Hepatocyte (in vitro differentiated cells): Measurements from ENCODE around the gene GGA2. TPM values are rescaled to one million over a fixed set of nuclear protein-coding genes. Genes with fewer than 3 reads are reported as not detected.
A peak's percentile ranks its signal among the peaks of the same experiment; 100 is the strongest.

Experiments used
- DNase-seq: peaks from one replicate; pipeline ENCODE4 v3.0.0-alpha.2; 2016; ENCODE audit warnings: low spot score
- H2AFZ ChIP-seq: fragments of 200-600 bp; sonication (generic); 2 replicates; pipeline ENCODE4 v1.6.0; 2016; ENCODE audit warnings: antibody characterized with exemption, mild to moderate bottlenecking
- H3K27ac ChIP-seq: fragments of 200-600 bp; sonication (generic); 2 replicates; pipeline ENCODE4 v1.5.1; 2016; ENCODE audit warnings: mild to moderate bottlenecking
- H3K27me3 ChIP-seq: fragments of 200-600 bp; sonication (generic); 2 replicates; pipeline ENCODE4 v1.6.1; 2016
- H3K36me3 ChIP-seq: fragments of 200-600 bp; sonication (generic); replicated peaks from 2 replicates; pipeline ENCODE4 v1.5.1; 2016; ENCODE audit warnings: low read depth; ENCODE audit not compliant: insufficient read depth
- H3K4me1 ChIP-seq: fragments of 200-600 bp; sonication (generic); 2 replicates; pipeline ENCODE4 v1.5.1; 2016; ENCODE audit warnings: mild to moderate bottlenecking, moderate library complexity; ENCODE audit not compliant: insufficient read depth
- H3K4me2 ChIP-seq: fragments of 200-600 bp; sonication (generic); 2 replicates; pipeline ENCODE4 v1.6.0; 2016
- H3K4me3 ChIP-seq: fragments of 200-600 bp; sonication (generic); 2 replicates; pipeline ENCODE4 v1.5.1; 2016; ENCODE audit warnings: mild to moderate bottlenecking
- H3K79me2 ChIP-seq: fragments of 200-600 bp; sonication (generic); 2 replicates; pipeline ENCODE4 v1.6.0; 2017; ENCODE audit warnings: mild to moderate bottlenecking
- H3K9me2 ChIP-seq: fragments of 200-600 bp; sonication (generic); replicated peaks from 2 replicates; pipeline ENCODE4 v1.6.0; 2017; ENCODE audit warnings: mild to moderate bottlenecking; ENCODE audit not compliant: insufficient read depth
- H3K9me3 ChIP-seq: fragments of 200-600 bp; sonication (generic); 2 replicates; pipeline ENCODE4 v1.5.1; 2016; ENCODE audit warnings: low read depth, mild to moderate bottlenecking
- H4K20me1 ChIP-seq: fragments of 200-600 bp; sonication (generic); 2 replicates; pipeline ENCODE4 v1.6.0; 2016; ENCODE audit warnings: mild to moderate bottlenecking; ENCODE audit not compliant: insufficient read depth, poor library complexity, severe bottlenecking
- EZH2 ChIP-seq: fragments of 200-600 bp; sonication (generic); IDR thresholded peaks from 2 replicates; pipeline ENCODE4 v1.6.1; 2016; ENCODE audit warnings: antibody characterized with exemption, mild to moderate bottlenecking, borderline replicate concordance
- EZH2phosphoT487 ChIP-seq: fragments of 200-600 bp; sonication (generic); IDR thresholded peaks from one replicate; pipeline ENCODE4 v1.6.1; 2018; ENCODE audit warnings: antibody characterized with exemption, mild to moderate bottlenecking, low read depth, moderate library complexity; ENCODE audit not compliant: unreplicated experiment, severe bottlenecking
- WGBS: methylation state at CpG from one replicate; pipeline ENCODE4 v1.1.6; 2016; ENCODE audit warnings: low lambda C conversion rate; ENCODE audit errors: missing lambda C conversion rate; 5-methylcytosine and 5-hydroxymethylcytosine counted together
- polyA plus RNA-seq: library from polyadenylated mRNA; unstranded; fragments of >200 nt; fragmentation: Nextera tagmentation; extraction: Ambion mirVana; gene quantifications from 2 replicates; pipeline ENCODE4 v1.2.1, GENCODE V29; 2016
- total RNA-seq: library from RNA; depleted of rRNA; stranded (reverse); fragments of >200 nt; gene quantifications from 2 replicates; pipeline ENCODE4 v1.2.3, GENCODE V29; 2014
- TF ChIP-seq, protein P1 (sequence below): fragments of 200-600 bp; sonication (generic); IDR thresholded peaks from 2 replicates; pipeline ENCODE4 v1.5.1; 2016; ENCODE audit warnings: antibody characterized with exemption, mild to moderate bottlenecking; ENCODE audit not compliant: poor library complexity

GGA2 gene
- total and polyA plus RNA-seq, 2 experiments from 2014 or later: 42.4 to 73.1 TPM

DNA sequence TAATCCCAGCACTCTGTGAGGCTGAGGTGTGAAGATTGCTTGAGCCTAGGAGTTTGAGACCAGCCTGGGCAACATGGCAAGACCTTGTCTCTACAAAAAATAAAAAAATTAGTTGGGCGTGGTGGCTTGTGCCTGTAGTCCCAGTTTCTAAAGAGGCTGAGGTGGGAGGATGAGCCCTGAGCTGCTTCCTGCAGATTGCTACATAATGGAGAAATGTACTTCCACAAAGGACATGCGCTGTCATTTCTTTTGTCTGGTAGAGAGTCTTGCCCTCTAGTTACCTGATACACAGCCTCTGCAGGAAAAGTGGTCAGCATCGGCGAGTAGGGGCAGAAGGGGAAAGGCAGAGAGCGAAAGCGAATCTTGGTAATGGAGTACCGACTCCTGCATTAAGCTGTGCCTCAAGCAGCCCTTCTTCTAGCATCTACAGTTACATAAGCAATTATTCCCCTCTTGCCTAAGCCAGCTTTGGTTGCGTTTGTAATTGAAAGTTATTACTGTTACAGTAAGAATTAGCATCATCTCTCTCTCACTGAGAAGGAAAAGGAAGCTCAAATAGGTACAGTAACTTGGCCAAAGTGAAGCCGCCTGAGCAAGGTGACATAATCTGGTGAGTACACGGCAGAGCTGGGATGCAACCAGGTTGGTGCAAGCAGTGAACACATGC lies 18.5 kb upstream of the GGA2 start:
- H3K36me3 ChIP-seq: no peaks in the 10 kb centered on the region
- no peak overlapping the region for H3K4me3 ChIP-seq
- 97% methylated on average over 10 of the region's 10 CpGs for WGBS
- H2AFZ ChIP-seq: no peak overlapping the region
- peak overlapping the region; percentile 79 for H3K27ac ChIP-seq
- H3K9me2 ChIP-seq: no peaks in the 10 kb centered on the region
- no peaks in the 10 kb centered on the region for H3K27me3 ChIP-seq
- no peaks in the 10 kb centered on the region for H3K4me1 ChIP-seq
- no peak for TF ChIP-seq EZH2phosphoT487
- no peak for TF ChIP-seq EZH2
- TF ChIP-seq, protein P1, sequence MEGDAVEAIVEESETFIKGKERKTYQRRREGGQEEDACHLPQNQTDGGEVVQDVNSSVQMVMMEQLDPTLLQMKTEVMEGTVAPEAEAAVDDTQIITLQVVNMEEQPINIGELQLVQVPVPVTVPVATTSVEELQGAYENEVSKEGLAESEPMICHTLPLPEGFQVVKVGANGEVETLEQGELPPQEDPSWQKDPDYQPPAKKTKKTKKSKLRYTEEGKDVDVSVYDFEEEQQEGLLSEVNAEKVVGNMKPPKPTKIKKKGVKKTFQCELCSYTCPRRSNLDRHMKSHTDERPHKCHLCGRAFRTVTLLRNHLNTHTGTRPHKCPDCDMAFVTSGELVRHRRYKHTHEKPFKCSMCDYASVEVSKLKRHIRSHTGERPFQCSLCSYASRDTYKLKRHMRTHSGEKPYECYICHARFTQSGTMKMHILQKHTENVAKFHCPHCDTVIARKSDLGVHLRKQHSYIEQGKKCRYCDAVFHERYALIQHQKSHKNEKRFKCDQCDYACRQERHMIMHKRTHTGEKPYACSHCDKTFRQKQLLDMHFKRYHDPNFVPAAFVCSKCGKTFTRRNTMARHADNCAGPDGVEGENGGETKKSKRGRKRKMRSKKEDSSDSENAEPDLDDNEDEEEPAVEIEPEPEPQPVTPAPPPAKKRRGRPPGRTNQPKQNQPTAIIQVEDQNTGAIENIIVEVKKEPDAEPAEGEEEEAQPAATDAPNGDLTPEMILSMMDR: no peak
- H4K20me1 ChIP-seq: no peaks in the 10 kb centered on the region
- H3K79me2 ChIP-seq: no peaks in the 10 kb centered on the region
- no peak overlapping the region for H3K4me2 ChIP-seq
- H3K9me3 ChIP-seq: no peaks in the 10 kb centered on the region
- no peak for DNase-seq

DNA sequence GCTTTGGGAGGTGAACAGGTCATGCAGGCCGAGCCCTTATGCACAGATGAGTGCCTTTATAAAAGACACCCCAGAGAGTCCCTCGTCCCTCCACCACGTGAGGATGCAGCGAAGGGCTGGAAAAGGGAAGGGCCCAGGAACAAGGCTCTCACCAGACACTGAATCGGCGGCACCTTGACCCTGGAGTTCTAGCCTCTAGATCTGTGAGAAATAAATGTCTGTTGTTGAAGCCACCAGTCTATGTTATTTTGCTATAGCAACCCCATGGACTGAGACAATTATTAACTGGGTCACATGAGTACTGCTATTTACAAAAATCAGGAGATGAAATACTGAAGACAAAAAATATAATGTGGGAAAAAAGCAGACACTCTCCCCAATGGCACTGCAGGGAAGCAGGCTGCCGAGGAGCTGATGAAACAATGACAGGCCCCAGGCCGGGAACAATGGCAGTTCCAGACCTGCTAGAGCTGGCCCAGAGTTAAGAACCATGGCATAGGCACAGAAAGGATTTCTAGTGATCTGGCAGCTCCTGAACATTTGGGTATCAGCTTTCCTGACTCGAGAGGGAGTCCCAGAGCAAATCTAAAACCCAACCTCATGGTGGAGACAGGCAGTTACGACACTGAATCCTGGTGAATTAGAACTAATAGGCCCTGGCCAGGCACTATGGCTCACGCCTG lies 17.8 kb upstream of the GGA2 start:
- Histone ChIP-seq H3K36me3 (no peaks in the 10 kb centered on the region), H3K79me2 (no peaks in the 10 kb centered on the region), H3K4me1 (no peaks in the 10 kb centered on the region), H3K4me3 (no peak overlapping the region), H3K27ac (peak overlapping the region; percentile 79), H3K9me2 (no peaks in the 10 kb centered on the region), H4K20me1 (no peaks in the 10 kb centered on the region), H2AFZ (no peak overlapping the region), H3K9me3 (no peaks in the 10 kb centered on the region), H3K27me3 (no peaks in the 10 kb centered on the region), H3K4me2 (no peak overlapping the region)
- WGBS: 89% methylated on average over 11 of the region's 11 CpGs
- peak; percentile 23 for DNase-seq
- TF ChIP-seq, protein P1: no peak
- TF ChIP-seq EZH2phosphoT487 (no peak), EZH2 (no peak)

DNA sequence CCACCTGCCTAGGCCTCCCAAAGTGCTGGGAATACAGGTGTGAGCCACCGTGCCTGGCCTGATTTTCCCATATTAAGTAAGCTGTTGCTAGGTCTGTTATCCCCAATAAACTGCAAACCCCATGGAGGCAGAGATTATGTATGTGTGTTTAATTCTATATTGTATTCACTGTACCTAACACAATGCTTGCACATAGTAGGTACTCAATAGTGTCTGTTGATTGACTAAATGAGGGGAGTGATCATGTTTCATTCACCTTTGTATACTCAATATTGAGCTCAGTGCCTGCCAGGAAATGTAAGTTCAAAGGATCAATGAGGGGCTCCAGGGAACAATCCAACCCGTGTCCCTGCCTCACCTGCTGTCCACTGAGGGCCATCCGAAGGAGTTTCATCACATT lies 14.6 kb upstream of the GGA2 start:
- no peak for TF ChIP-seq EZH2phosphoT487
- TF ChIP-seq, protein P1: no peak
- no peak for TF ChIP-seq EZH2
- no peak for DNase-seq
- no peaks in the 10 kb centered on the region for H3K9me3 ChIP-seq
- H3K4me1 ChIP-seq: no peaks in the 10 kb centered on the region
- no peak overlapping the region for H3K4me3 ChIP-seq
- no peak overlapping the region for H3K4me2 ChIP-seq
- 94% methylated on average over 3 of the region's 3 CpGs for WGBS
- no peaks in the 10 kb centered on the region for H3K9me2 ChIP-seq
- H3K79me2 ChIP-seq: no peaks in the 10 kb centered on the region
- no peaks in the 10 kb centered on the region for H4K20me1 ChIP-seq
- no peaks in the 10 kb centered on the region for H3K36me3 ChIP-seq
- no peaks in the 10 kb centered on the region for H3K27me3 ChIP-seq
- no peak overlapping the region for H3K27ac ChIP-seq
- H2AFZ ChIP-seq: no peak overlapping the region
